Tibial artery (tissue), 4 donors: ENCODE results near the gene KCNS1.
"Not testable (repeated sequence)": the region's sequence is repeated elsewhere in the genome, so short reads cannot be mapped to it uniquely, and the experiment has no call there.

Source experiments
- DNase-seq, 2 donors: peaks; one replicate each; pipeline ENCODE4 v3.0.0-alpha.2; 2019
- H3K27ac ChIP-seq, 2 donors: fragments of 200-600 bp; sonication (generic) in 1 of 2; 1 replicate in 1 of 2; 2 replicates in 1 of 2; pipeline ENCODE4 v1.5.1; 2018 to 2019; ENCODE audit warnings: mild to moderate bottlenecking in 1 of 2
- H3K27me3 ChIP-seq, 2 donors: fragments of 200-600 bp; sonication (generic) in 1 of 2; one replicate each; pipeline versions ENCODE4 v1.5.1 to v1.6.0; 2016 to 2019
- H3K36me3 ChIP-seq, 3 donors: fragments of 200-600 bp; sonication (generic) in 2 of 3; one replicate each; pipeline ENCODE4 v1.5.1; 2016 to 2019; ENCODE audit warnings: mild to moderate bottlenecking in 2 of 3
- H3K4me1 ChIP-seq, 4 donors: fragments of 200-600 bp; sonication (generic) in 2 of 4; 1 replicate in 3 of 4; 2 replicates in 1 of 4; pipeline ENCODE4 v1.5.1; 2016 to 2019
- H3K4me3 ChIP-seq, 2 donors: fragments of 200-600 bp; sonication (generic) in 1 of 2; 1 replicate in 1 of 2; 2 replicates in 1 of 2; pipeline ENCODE4 v1.5.1; 2018 to 2019; ENCODE audit warnings: mild to moderate bottlenecking in 2 of 2
- H3K9me3 ChIP-seq, 3 donors: fragments of 200-600 bp; sonication (generic) in 1 of 3; one replicate each; pipeline ENCODE4 v1.5.1; 2016 to 2019
- CTCF ChIP-seq, 2 experiments: fragments of 200-600 bp in 1 of 2; fragments of 450-650 bp in 1 of 2; IDR thresholded peaks; one replicate each; pipeline ENCODE4 v1.5.1; 2017 to 2019; ENCODE audit warnings: antibody characterized with exemption in 2 of 2, mild to moderate bottlenecking in 1 of 2, moderate library complexity in 1 of 2
- intact Hi-C: fragments of 100-400 bp; cut with DNase I; formaldehyde crosslinking; loops from one replicate; pipeline ENCODE4 v1.15.0; 2023; ENCODE audit warnings: low total_unique reads

KCNS1 gene

GRCh38 chr20:45100563-45101245 is at the start of gene KCNS1:
TSS of gene KCNS1 (minus strand) at chr20:45101127. CDS start at chr20:45099236, 1,891 bp downstream.
- Histone ChIP-seq H3K9me3 (no peaks in the 10 kb centered on the region), H3K4me3 (no peak within 1 kb of the TSS), H3K4me1 (peaks cover 0 to 17% (median 12%) of the 10 kb centered on the region in 4 donors), H3K27ac (no peak within 1 kb of the TSS), H3K36me3 (no peaks in the 10 kb centered on the region), H3K27me3 (peaks cover 0 to 55% of the 10 kb centered on the region in 2 donors)
- intact Hi-C loops, result no loop called here
- DNase-seq, result no peak
- no peak for TF ChIP-seq CTCF (IDR thresholded peaks at IDR 0.05)

GRCh38 chr20:45149062-45149461 is 48.1 kb upstream of the KCNS1 start:
- H3K36me3 ChIP-seq, result no peaks in the 10 kb centered on the region
- peaks cover 0 to 3% of the 10 kb centered on the region in 2 donors for H3K27me3 ChIP-seq
- no peak overlapping the region for H3K27ac ChIP-seq
- no peaks in the 10 kb centered on the region for H3K9me3 ChIP-seq
- no peak for DNase-seq
- intact Hi-C loops, result no loop called here
- no peaks in the 10 kb centered on the region for H3K4me1 ChIP-seq
- no peak overlapping the region for H3K4me3 ChIP-seq
- no peak for TF ChIP-seq CTCF (IDR thresholded peaks at IDR 0.05)

- Histone ChIP-seq H3K27me3 (peaks cover 0 to 3% of the 10 kb centered on the region in 2 donors), H3K27ac (no peak overlapping the region), H3K9me3 (no peaks in the 10 kb centered on the region), H3K4me3 (no peak overlapping the region), H3K4me1 (no peaks in the 10 kb centered on the region), H3K36me3 (no peaks in the 10 kb centered on the region)
- no peak for DNase-seq
- no peak for TF ChIP-seq CTCF (IDR thresholded peaks at IDR 0.05)
- intact Hi-C loops, result no loop called here
These were observed 39.9 kb upstream of the KCNS1 start for GRCh38 chr20:45140836-45141235.

GRCh38 chr20:45139733-45140375 is 38.9 kb upstream of the KCNS1 start:
- H3K4me3 ChIP-seq, intact Hi-C loops, H3K36me3 ChIP-seq, H3K27ac ChIP-seq, H3K27me3 ChIP-seq, H3K9me3 ChIP-seq, DNase-seq, H3K4me1 ChIP-seq: not testable (repeated sequence)

GRCh38 chr20:45138561-45139300 is 37.8 kb upstream of the KCNS1 start:
- Histone ChIP-seq H3K27me3 (peaks cover 0 to 9% of the 10 kb centered on the region in 2 donors), H3K9me3 (no peaks in the 10 kb centered on the region), H3K27ac (no peak overlapping the region), H3K4me1 (no peaks in the 10 kb centered on the region), H3K36me3 (no peaks in the 10 kb centered on the region), H3K4me3 (no peak overlapping the region)
- no peak for DNase-seq
- intact Hi-C loops, result no loop called here
- peak; percentile 13 to 30 for TF ChIP-seq CTCF (IDR thresholded peaks at IDR 0.05)

- no peak for TF ChIP-seq CTCF (IDR thresholded peaks at IDR 0.05)
- Histone ChIP-seq H3K36me3 (no peaks in the 10 kb centered on the region), H3K9me3 (no peaks in the 10 kb centered on the region), H3K4me3 (no peak overlapping the region), H3K27me3 (peaks cover 0 to 9% of the 10 kb centered on the region in 2 donors), H3K4me1 (no peaks in the 10 kb centered on the region), H3K27ac (no peak overlapping the region)
- intact Hi-C loops, result no loop called here
- no peak for DNase-seq
These were observed 36.0 kb upstream of the KCNS1 start for GRCh38 chr20:45136911-45137310.
